NCI-H82 treated with DMSO at 0.1 percent for 48 hours (cell line): ENCODE measurements around the gene TMEM215.

Experiments used
- DNase-seq: peaks from one replicate; lab custom pipeline; 2025; ENCODE audit not compliant: unreplicated experiment; lab: John Stamatoyannopoulos, UW

The TMEM215 gene

DNA sequence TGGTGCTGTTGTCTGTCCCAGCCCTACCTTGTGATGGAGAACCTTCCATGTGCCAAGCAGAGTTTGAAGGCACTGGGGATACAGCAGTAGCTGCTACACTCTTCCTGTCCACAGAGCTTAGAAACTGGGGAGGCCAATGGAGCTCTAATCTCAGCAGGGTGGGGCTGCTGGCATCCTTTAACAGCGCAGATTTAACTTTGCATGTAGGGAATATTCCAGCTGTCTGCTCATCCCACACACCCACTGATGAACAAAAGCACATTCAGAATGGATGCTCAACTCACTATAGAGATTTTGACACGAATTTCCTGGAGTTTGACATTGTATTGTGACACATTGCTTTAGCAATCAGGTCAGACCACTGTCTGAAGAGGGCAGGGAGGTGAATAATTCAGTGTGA is 49.0 kb downstream of the TMEM215 start:
- DNase-seq: no peak
